Neural progenitor cell (in vitro differentiated cells): ENCODE measurements around the gene PROM2. TPM values are rescaled to one million over a fixed set of nuclear protein-coding genes. Genes with fewer than 3 reads are reported as not detected.
"Not testable (repeated sequence)": the region's sequence is repeated elsewhere in the genome, so short reads cannot be mapped to it uniquely, and the experiment has no call there.

Source experiments
- DNase-seq: peaks from one replicate; pipeline ENCODE4 v3.0.0-alpha.2; 2016; ENCODE audit warnings: low spot score
- H2AFZ ChIP-seq: fragments of 200-600 bp; sonication (generic); replicated peaks from 2 replicates; pipeline ENCODE4 v1.6.1; 2016; ENCODE audit warnings: antibody characterized with exemption
- H3F3A ChIP-seq: fragments of 200-600 bp; sonication (generic); 2 replicates; pipeline ENCODE4 v1.6.1; 2016; ENCODE audit warnings: antibody characterized with exemption, low read depth
- H3K27ac ChIP-seq: fragments of 200-600 bp; sonication (generic); 2 replicates; pipeline ENCODE4 v1.5.1; 2016; ENCODE audit warnings: mild to moderate bottlenecking
- H3K27me3 ChIP-seq: fragments of 200-600 bp; sonication (generic); 2 replicates; pipeline ENCODE4 v1.6.1; 2016; ENCODE audit warnings: mild to moderate bottlenecking, moderate library complexity
- H3K36me3 ChIP-seq: fragments of 200-600 bp; sonication (generic); 2 replicates; pipeline ENCODE4 v1.5.1; 2016
- H3K4me1 ChIP-seq: fragments of 200-600 bp; sonication (generic); 2 replicates; pipeline ENCODE4 v1.6.1; 2016; ENCODE audit warnings: mixed run types
- H3K4me2 ChIP-seq: fragments of 200-600 bp; sonication (generic); 2 replicates; pipeline ENCODE4 v1.6.1; 2016
- H3K4me3 ChIP-seq: fragments of 200-600 bp; sonication (generic); 2 replicates; pipeline ENCODE4 v1.5.1; 2016
- H3K79me2 ChIP-seq: fragments of 200-600 bp; sonication (generic); 2 replicates; pipeline ENCODE4 v1.6.1; 2016; ENCODE audit warnings: low read depth
- H3K9ac ChIP-seq: fragments of 200-600 bp; sonication (generic); 2 replicates; pipeline ENCODE4 v1.6.1; 2016
- H3K9me3 ChIP-seq: fragments of 200-600 bp; sonication (generic); 2 replicates; pipeline ENCODE4 v1.5.1; 2016; ENCODE audit warnings: low read depth
- H4K20me1 ChIP-seq: fragments of 200-600 bp; sonication (generic); 2 replicates; pipeline ENCODE4 v1.6.1; 2016; ENCODE audit warnings: low read depth
- H3K27ac Mint-ChIP-seq: 3 replicates; pipeline ENCODE4 v1.8.0; 2021; ENCODE audit warnings: mixed read lengths
- H3K27me3 Mint-ChIP-seq: 2 replicates; pipeline ENCODE4 v1.8.0; 2022; ENCODE audit warnings: low read depth, mild to moderate bottlenecking, inconsistent platforms, moderate library complexity, mixed read lengths; ENCODE audit not compliant: insufficient read depth
- H3K36me3 Mint-ChIP-seq: 3 replicates; pipeline ENCODE4 v1.8.0; 2021; ENCODE audit warnings: mixed read lengths
- H3K4me1 Mint-ChIP-seq: 3 replicates; pipeline ENCODE4 v1.8.0; 2021; ENCODE audit warnings: mixed read lengths
- H3K4me3 Mint-ChIP-seq: 3 replicates; pipeline ENCODE4 v1.8.0; 2021; ENCODE audit warnings: mild to moderate bottlenecking, moderate library complexity, mixed read lengths
- H3K9me3 Mint-ChIP-seq: 3 replicates; pipeline ENCODE4 v1.8.0; 2020; ENCODE audit warnings: mixed read lengths
- EZH2 ChIP-seq: fragments of 200-600 bp; sonication (generic); IDR thresholded peaks from 2 replicates; pipeline ENCODE4 v1.6.1; 2017; ENCODE audit warnings: antibody characterized with exemption, mild to moderate bottlenecking, moderate library complexity
- EZH2phosphoT487 ChIP-seq: fragments of 200-600 bp; sonication (generic); IDR thresholded peaks from 2 replicates; pipeline ENCODE4 v1.6.1; 2017; ENCODE audit warnings: antibody characterized with exemption
- total RNA-seq: library from RNA; depleted of rRNA; stranded (reverse); fragments of >200 nt; gene quantifications from 2 replicates; pipeline ENCODE4 v1.2.3, GENCODE V29; 2015; ENCODE audit warnings: low replicate concordance
- TF ChIP-seq, protein P1 (sequence below): fragments of 200-600 bp; sonication (generic); IDR thresholded peaks from 2 replicates; pipeline ENCODE4 v1.5.1; 2017; ENCODE audit warnings: antibody characterized with exemption, mild to moderate bottlenecking

Gene PROM2
- total RNA-seq, 1 donor from 2014 or later, result 0.95 TPM

GRCh38 chr2:95267458-95268210, 6.6 kb upstream of the PROM2 start:
- Histone ChIP-seq H3K9ac (no peak overlapping the region), H3K27ac (no peak overlapping the region), H3F3A (no peaks in the 10 kb centered on the region), H3K4me1 (no peaks in the 10 kb centered on the region), H3K4me3 (no peak overlapping the region), H4K20me1 (no peaks in the 10 kb centered on the region), H2AFZ (no peak overlapping the region), H3K36me3 (no peaks in the 10 kb centered on the region), H3K9me3 (no peaks in the 10 kb centered on the region), H3K27me3 (no peaks in the 10 kb centered on the region), H3K4me2 (no peak overlapping the region), H3K79me2 (no peaks in the 10 kb centered on the region)
- TF ChIP-seq EZH2phosphoT487, result no peak
- TF ChIP-seq, protein P1, sequence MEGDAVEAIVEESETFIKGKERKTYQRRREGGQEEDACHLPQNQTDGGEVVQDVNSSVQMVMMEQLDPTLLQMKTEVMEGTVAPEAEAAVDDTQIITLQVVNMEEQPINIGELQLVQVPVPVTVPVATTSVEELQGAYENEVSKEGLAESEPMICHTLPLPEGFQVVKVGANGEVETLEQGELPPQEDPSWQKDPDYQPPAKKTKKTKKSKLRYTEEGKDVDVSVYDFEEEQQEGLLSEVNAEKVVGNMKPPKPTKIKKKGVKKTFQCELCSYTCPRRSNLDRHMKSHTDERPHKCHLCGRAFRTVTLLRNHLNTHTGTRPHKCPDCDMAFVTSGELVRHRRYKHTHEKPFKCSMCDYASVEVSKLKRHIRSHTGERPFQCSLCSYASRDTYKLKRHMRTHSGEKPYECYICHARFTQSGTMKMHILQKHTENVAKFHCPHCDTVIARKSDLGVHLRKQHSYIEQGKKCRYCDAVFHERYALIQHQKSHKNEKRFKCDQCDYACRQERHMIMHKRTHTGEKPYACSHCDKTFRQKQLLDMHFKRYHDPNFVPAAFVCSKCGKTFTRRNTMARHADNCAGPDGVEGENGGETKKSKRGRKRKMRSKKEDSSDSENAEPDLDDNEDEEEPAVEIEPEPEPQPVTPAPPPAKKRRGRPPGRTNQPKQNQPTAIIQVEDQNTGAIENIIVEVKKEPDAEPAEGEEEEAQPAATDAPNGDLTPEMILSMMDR, result no peak
- DNase-seq, result no peak
- Mint-ChIP-seq H3K4me1 (peaks cover 11% of the 10 kb centered on the region), H3K9me3 (no peaks in the 10 kb centered on the region), H3K4me3 (peak overlapping the region; percentile 59), H3K36me3 (no peaks in the 10 kb centered on the region), H3K27me3 (peaks cover 4% of the 10 kb centered on the region), H3K27ac (peak overlapping the region; percentile 29)

- Histone ChIP-seq H3K27me3 (no peaks in the 10 kb centered on the region), H2AFZ (no peak overlapping the region), H3K4me2 (no peak overlapping the region), H3K9ac (no peak overlapping the region), H3F3A (no peaks in the 10 kb centered on the region), H3K36me3 (no peaks in the 10 kb centered on the region), H3K9me3 (no peaks in the 10 kb centered on the region), H3K4me1 (no peaks in the 10 kb centered on the region), H3K79me2 (no peaks in the 10 kb centered on the region), H4K20me1 (no peaks in the 10 kb centered on the region), H3K4me3 (no peak overlapping the region), H3K27ac (no peak overlapping the region)
- Mint-ChIP-seq H3K9me3 (no peaks in the 10 kb centered on the region), H3K4me1 (peaks cover 11% of the 10 kb centered on the region), H3K27me3 (peaks cover 4% of the 10 kb centered on the region), H3K27ac (no peak overlapping the region), H3K36me3 (no peaks in the 10 kb centered on the region), H3K4me3 (no peak overlapping the region)
- TF ChIP-seq, protein P1, result no peak
- TF ChIP-seq EZH2phosphoT487 (no peak), EZH2 (no peak)
- no peak for DNase-seq
Measured at GRCh38 chr2:95268211-95269035, 5.8 kb upstream of the PROM2 start.

DNA sequence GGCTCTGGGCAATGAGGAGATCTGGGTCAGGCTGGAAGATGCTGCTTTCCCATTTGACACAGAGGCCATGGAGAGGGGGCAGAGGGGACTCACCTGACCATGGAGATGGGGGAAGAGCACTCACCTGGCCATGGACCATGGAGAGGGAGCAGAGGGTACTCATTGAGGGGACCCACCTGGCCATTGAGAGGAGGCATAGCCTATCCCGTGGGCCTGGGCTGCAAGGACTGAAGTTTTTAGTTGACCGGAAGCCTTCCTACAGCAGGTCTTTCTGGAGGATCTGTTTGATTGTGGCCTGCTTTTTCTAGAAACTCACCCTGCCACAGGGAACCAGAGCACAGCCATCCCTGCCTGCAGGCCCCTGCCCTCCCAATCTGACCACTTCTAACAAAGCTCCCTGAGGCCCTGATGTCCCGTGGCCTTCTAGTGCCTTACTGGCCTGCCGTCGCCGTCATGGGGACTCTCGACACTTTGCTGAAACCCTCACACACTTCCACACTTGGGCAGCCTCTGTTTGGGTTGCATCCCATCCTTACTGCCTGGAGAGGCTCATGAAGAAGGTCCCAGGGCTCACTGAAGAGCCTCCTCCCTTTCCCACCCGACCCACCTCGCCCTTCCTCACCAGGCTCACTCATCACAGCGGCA, 5.1 kb upstream of the PROM2 start:
- no peaks in the 10 kb centered on the region for H3K36me3 ChIP-seq
- no peaks in the 10 kb centered on the region for H3F3A ChIP-seq
- H3K4me3 Mint-ChIP-seq, result no peak overlapping the region
- H3K4me2 ChIP-seq, result no peak overlapping the region
- H3K9me3 Mint-ChIP-seq, result no peaks in the 10 kb centered on the region
- peaks cover 11% of the 10 kb centered on the region for H3K4me1 Mint-ChIP-seq
- H4K20me1 ChIP-seq, result no peaks in the 10 kb centered on the region
- H3K27ac ChIP-seq, result no peak overlapping the region
- H3K9ac ChIP-seq, result no peak overlapping the region
- no peak overlapping the region for H2AFZ ChIP-seq
- H3K27me3 ChIP-seq, result no peaks in the 10 kb centered on the region
- no peaks in the 10 kb centered on the region for H3K36me3 Mint-ChIP-seq
- no peak overlapping the region for H3K4me3 ChIP-seq
- H3K9me3 ChIP-seq, result no peaks in the 10 kb centered on the region
- TF ChIP-seq EZH2phosphoT487 (no peak), EZH2 (no peak)
- TF ChIP-seq, protein P1, result no peak
- H3K4me1 ChIP-seq, result no peaks in the 10 kb centered on the region
- no peak for DNase-seq
- no peak overlapping the region for H3K27ac Mint-ChIP-seq
- peaks cover 4% of the 10 kb centered on the region for H3K27me3 Mint-ChIP-seq
- no peaks in the 10 kb centered on the region for H3K79me2 ChIP-seq

DNA sequence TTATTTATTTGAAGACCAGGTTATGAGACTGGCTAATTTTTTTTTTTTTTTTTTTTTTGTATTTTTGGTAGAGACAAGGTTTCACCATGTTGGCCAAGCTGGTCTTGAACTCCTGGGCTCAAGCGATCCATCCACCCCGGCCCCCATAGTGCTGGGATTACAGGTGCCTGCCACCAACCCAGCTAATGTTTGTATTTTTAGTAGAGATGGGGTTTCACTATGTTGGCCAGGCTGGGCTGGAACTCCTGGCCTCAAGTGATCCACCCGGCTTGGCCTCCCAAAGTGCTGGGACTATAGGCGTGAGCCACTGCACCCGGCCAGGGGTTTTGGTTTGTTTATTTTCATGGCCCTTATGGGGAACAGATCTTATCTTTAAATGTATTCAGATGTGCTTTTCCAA, 4.5 kb upstream of the PROM2 start:
- not testable (repeated sequence) for H3K27me3 ChIP-seq, H3K27me3 Mint-ChIP-seq, H3K27ac Mint-ChIP-seq, H3K36me3 Mint-ChIP-seq, H4K20me1 ChIP-seq, H3K36me3 ChIP-seq, H3K4me2 ChIP-seq, H3K9me3 ChIP-seq, H3K9me3 Mint-ChIP-seq, H3F3A ChIP-seq, H2AFZ ChIP-seq, DNase-seq, H3K4me3 Mint-ChIP-seq, H3K79me2 ChIP-seq, H3K4me1 ChIP-seq, H3K4me3 ChIP-seq, H3K27ac ChIP-seq, H3K9ac ChIP-seq
- peaks cover 11% of the 10 kb centered on the region for H3K4me1 Mint-ChIP-seq
